Measurements from ENCODE around the gene VSIG2. TPM values are rescaled to one million over a fixed set of nuclear protein-coding genes. Genes with fewer than 3 reads are reported as not detected.

VSIG2 gene
- total and polyA plus RNA-seq, 2 donors (not counting 3 experiments of a cell fraction or from before 2014, with no cell fraction given): 1.2 to 7.0 TPM

DNA sequence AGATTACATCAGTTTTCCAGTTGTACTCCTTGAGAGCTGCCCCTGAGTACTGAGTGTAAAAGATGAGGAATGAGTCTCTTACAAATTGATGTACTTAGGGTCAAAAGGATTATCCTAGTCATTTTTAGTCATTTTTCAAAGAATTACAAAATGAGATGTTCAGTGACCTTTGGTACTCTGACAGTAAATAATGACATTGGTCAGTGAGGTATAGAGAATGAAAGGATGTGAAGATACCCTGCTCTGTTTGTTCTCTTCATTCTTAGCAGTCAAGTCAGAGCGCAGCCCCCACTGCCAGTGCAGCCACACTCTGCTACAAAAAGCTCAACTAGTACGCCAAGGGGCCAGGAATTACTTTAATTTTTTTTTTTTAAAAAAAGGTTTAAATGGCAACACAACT lies 14.1 kb upstream of the VSIG2 start:
- dilution Hi-C loops (cut with MboI; ENCODE audit: extremely low pct_ligation_motif_present, low sequenced_read_pairs): no loop called here
- intact Hi-C loops (cut with micrococcal nuclease): no loop called here
- no peak for TF ChIP-seq GATA2 (IDR thresholded peaks at IDR 0.05; ENCODE audit: insufficient read depth, insufficient read length, low read depth, low read length)
- TF ChIP-seq MYC (IDR thresholded peaks at IDR 0.05; ENCODE audit: low read depth, low read length): no peak
- TF ChIP-seq, protein P1, sequence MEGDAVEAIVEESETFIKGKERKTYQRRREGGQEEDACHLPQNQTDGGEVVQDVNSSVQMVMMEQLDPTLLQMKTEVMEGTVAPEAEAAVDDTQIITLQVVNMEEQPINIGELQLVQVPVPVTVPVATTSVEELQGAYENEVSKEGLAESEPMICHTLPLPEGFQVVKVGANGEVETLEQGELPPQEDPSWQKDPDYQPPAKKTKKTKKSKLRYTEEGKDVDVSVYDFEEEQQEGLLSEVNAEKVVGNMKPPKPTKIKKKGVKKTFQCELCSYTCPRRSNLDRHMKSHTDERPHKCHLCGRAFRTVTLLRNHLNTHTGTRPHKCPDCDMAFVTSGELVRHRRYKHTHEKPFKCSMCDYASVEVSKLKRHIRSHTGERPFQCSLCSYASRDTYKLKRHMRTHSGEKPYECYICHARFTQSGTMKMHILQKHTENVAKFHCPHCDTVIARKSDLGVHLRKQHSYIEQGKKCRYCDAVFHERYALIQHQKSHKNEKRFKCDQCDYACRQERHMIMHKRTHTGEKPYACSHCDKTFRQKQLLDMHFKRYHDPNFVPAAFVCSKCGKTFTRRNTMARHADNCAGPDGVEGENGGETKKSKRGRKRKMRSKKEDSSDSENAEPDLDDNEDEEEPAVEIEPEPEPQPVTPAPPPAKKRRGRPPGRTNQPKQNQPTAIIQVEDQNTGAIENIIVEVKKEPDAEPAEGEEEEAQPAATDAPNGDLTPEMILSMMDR (IDR thresholded peaks at IDR 0.05; ENCODE audit: extremely low read depth in 1 of 2, insufficient read depth in 1 of 2, low read depth in 1 of 2, low read length in 2 of 2): no peak
- no peak for TF ChIP-seq POLR2A (IDR thresholded peaks at IDR 0.05; ENCODE audit: low read depth, low read length)
- TF ChIP-seq JUN (IDR thresholded peaks at IDR 0.05; ENCODE audit: borderline replicate concordance, insufficient read depth, insufficient read length, low read depth): no peak
- no peak for TF ChIP-seq EZH2 (IDR thresholded peaks at IDR 0.05; ENCODE audit: borderline replicate concordance, low read depth, low read length, severe bottlenecking)
- TF ChIP-seq POLR2AphosphoS5 (IDR thresholded peaks at IDR 0.05; ENCODE audit: insufficient read depth, low read depth, low read length): no peak
- TF ChIP-seq MAX (IDR thresholded peaks at IDR 0.05; ENCODE audit: insufficient read depth, insufficient read length): no peak
- no peak for TF ChIP-seq FOS (IDR thresholded peaks at IDR 0.05; ENCODE audit: borderline replicate concordance, insufficient read depth, low read length)
- H3K27me3 ChIP-seq (ENCODE audit: control insufficient read depth in 2 of 2, insufficient read depth in 2 of 2, low read length in 2 of 2): no peaks in the 10 kb centered on the region
- H3K79me2 ChIP-seq (ENCODE audit: control insufficient read depth, insufficient read depth, low read length): peaks cover 20% of the 10 kb centered on the region
- no peak for FAIRE-seq
- BruUV-seq (replicated peaks): no TSS peak
- no peaks in the 10 kb centered on the region for H4K20me1 ChIP-seq (replicated peaks; ENCODE audit: control insufficient read depth, extremely low read depth, insufficient read depth, low read length)
- H3K9me3 ChIP-seq (replicated peaks; ENCODE audit: control insufficient read depth, insufficient read depth, low read length): no peaks in the 10 kb centered on the region
- H3K9me1 ChIP-seq (replicated peaks; ENCODE audit: control insufficient read depth, extremely low read depth, insufficient read depth, low read length): no peaks in the 10 kb centered on the region
- H2AFZ ChIP-seq (ENCODE audit: low read depth, low read length): no peak overlapping the region
- no peak for DNase-seq (ENCODE audit: low read depth, low spot score)
- H3K4me1 ChIP-seq (ENCODE audit: control insufficient read depth, extremely low read depth, insufficient read depth, low read length): peaks cover 39% of the 10 kb centered on the region
- H3K9ac ChIP-seq (replicated peaks; ENCODE audit: extremely low read depth, insufficient read depth, low read length): no peak overlapping the region
- CTCF ChIA-PET: interaction anchor here (1.0 to 13.1 kb wide), 7 partner anchors 13 to 97 kb away, joined by 4 to 301 read pairs (median 52); partner anchors contain the start of genes MSANTD2, NRGN, SIAE and SPA17
- no peak overlapping the region for H3K4me3 ChIP-seq (replicated peaks in 1 of 3; ENCODE audit: insufficient read depth in 1 of 3, low read depth in 1 of 3, low read length in 3 of 3)
- POLR2A ChIA-PET: no interaction called here
- no peak overlapping the region for H3K4me2 ChIP-seq (ENCODE audit: insufficient read depth, low read length)
- no peak overlapping the region for H3K27ac ChIP-seq (ENCODE audit: insufficient read depth, low read depth, low read length)
- H3K36me3 ChIP-seq (ENCODE audit: control insufficient read depth in 2 of 2, extremely low read depth in 1 of 2, insufficient read depth in 2 of 2, low read length in 2 of 2): peaks cover 2% of the 10 kb centered on the region in 2 experiments
